Upper lobe of left lung (tissue), 6 donors: ENCODE results near the gene KCTD5. TPM values are rescaled to one million over a fixed set of nuclear protein-coding genes. Genes with fewer than 3 reads are reported as not detected.

Experiments used
- ATAC-seq, 2 donors: fragments of 200-7000 bp; cut with Tn5 transposase; one replicate each; pipeline ENCODE4 v1.9.1; 2022; ENCODE audit warnings: mild to moderate bottlenecking in 2 of 2, moderate library complexity in 2 of 2; ENCODE audit not compliant: low FRiP score in 2 of 2
- DNase-seq, 2 donors: peaks; one replicate each; pipeline ENCODE4 v3.0.0-alpha.2; 2019 to 2020
- H3K27ac ChIP-seq, 4 donors: fragments of 200-600 bp; sonication (generic); one replicate each; pipeline ENCODE4 v1.5.1; 2016 to 2019
- H3K27me3 ChIP-seq, 4 donors: fragments of 200-600 bp; sonication (generic); one replicate each; pipeline ENCODE4 v1.5.1; 2017 to 2019
- H3K36me3 ChIP-seq, 4 donors: fragments of 200-600 bp; sonication (generic); one replicate each; pipeline ENCODE4 v1.5.1; 2016 to 2019
- H3K4me1 ChIP-seq, 4 donors: fragments of 200-600 bp; sonication (generic); one replicate each; pipeline ENCODE4 v1.5.1; 2018 to 2019
- H3K4me3 ChIP-seq, 4 donors: fragments of 200-600 bp; sonication (generic); one replicate each; pipeline ENCODE4 v1.5.1; 2017 to 2019; ENCODE audit warnings: mild to moderate bottlenecking in 2 of 4, moderate library complexity in 1 of 4
- H3K9me3 ChIP-seq, 4 donors: fragments of 200-600 bp; sonication (generic); one replicate each; pipeline ENCODE4 v1.5.1; 2018 to 2019
- CTCF ChIP-seq, 6 experiments: fragments of 450-650 bp in 4 of 6; fragments of 200-600 bp in 2 of 6; sonication (generic) in 2 of 6; IDR thresholded peaks; one replicate each; pipeline ENCODE4 v1.5.1; 2016 to 2019; ENCODE audit warnings: antibody characterized with exemption in 6 of 6
- EP300 ChIP-seq, 4 donors: sonication (generic); formaldehyde crosslinking; IDR thresholded peaks; one replicate each; pipeline ENCODE4 v1.5.1; 2017; ENCODE audit warnings: antibody characterized with exemption in 4 of 4, control low read depth in 2 of 4
- POLR2A ChIP-seq, 4 donors: fragments of 450-650 bp; IDR thresholded peaks; one replicate each; pipeline ENCODE4 v1.5.1; 2016 to 2017; ENCODE audit warnings: antibody characterized with exemption in 4 of 4, mild to moderate bottlenecking in 2 of 4
- POLR2AphosphoS5 ChIP-seq, 2 donors: sonication (generic); formaldehyde crosslinking; IDR thresholded peaks; one replicate each; pipeline ENCODE4 v1.5.1; 2017; ENCODE audit warnings: antibody characterized with exemption in 2 of 2
- WGBS, 2 donors: methylation state at CpG; one replicate each; pipeline ENCODE4 v1.1.5; 2017 to 2018; 5-methylcytosine and 5-hydroxymethylcytosine counted together
- total RNA-seq, 6 donors: library from RNA; depleted of rRNA in 4 of 6; stranded (reverse); fragments of >200 nt in 4 of 6; gene quantifications; one replicate each; pipeline versions ENCODE4 v1.1.0 to v1.2.1, GENCODE V29; 2016 to 2021
- donor health status: DM: no; HTN: no; CAD: no; lungs with moderate emphysema.
- donor health status: DM: no; HTN: yes; CAD: no; lungs with severe emphysema.

KCTD5 gene
- total RNA-seq, 6 donors from 2014 or later: 25.7 to 45.5 (median 33.0) TPM

DNA sequence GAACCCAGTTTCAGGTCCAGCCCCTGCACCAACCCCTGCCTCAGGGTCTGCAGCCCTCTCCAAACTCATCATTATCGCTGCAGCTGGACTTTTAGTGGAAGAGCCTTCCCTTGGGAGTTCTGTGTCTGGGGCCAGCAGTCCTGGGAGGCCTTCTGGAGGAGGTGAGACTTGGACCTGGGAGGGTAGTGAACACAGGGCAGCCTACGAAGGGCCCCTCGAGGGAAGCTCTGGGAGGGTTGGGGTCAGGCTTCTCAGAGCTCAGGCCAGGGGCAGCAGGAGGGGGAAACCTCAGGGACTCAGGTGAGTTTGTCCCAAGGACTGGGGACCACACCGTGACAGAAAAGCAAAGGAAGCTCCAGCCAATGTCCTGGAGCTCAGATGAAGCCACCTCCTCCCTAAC lies 58.8 kb downstream of the KCTD5 start:
- Histone ChIP-seq H3K27me3 (no peaks in the 10 kb centered on the region), H3K9me3 (no peaks in the 10 kb centered on the region), H3K4me3 (no peak overlapping the region), H3K36me3 (no peaks in the 10 kb centered on the region), H3K27ac (no peak overlapping the region), H3K4me1 (no peaks in the 10 kb centered on the region)
- TF ChIP-seq CTCF (IDR thresholded peaks at IDR 0.05): no peak
- no peak for TF ChIP-seq EP300 (IDR thresholded peaks at IDR 0.05)
- TF ChIP-seq POLR2A (IDR thresholded peaks at IDR 0.05): no peak
- DNase-seq (no peak), ATAC-seq (no peak)
- WGBS, 2 donors: 95% methylated on average over 4 of the region's 4 CpGs; no CpG with 5 or more reads in 1 of the 2 donors

DNA sequence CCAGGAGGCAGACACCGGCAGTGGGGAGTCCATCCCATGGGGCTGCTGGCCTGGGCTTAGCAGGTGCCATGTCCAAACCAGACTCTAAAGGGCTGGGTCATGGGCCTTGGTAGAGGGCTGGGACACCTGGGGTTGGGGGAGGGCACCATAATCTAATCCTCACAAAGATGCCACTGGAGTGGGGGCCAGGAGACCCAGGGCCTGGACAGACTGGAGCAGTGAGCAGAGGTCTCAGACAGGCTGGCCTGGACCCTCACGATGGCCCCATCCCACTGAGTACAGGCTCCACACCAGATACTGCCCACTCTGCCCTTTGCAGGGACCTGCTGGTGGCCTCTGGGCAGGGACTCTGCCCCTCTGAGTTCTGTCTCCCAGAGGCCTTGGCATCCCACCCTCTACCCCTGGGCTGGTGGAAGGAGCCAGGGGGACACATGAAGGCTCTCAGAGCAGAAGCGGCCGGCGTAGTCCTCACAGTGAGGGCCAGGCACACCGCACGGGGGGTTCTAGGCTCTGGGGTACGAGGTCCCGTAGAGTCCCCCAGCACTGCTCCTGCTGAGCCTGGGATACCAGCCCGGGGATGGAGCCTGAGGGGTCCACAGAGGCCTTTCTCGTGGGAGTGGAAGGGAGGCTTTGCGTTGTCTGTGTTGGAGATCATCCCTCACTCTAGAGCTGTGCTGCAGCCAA lies 60.1 kb downstream of the KCTD5 start:
- no peak overlapping the region for H3K4me3 ChIP-seq
- no peaks in the 10 kb centered on the region for H3K36me3 ChIP-seq
- no peaks in the 10 kb centered on the region for H3K27me3 ChIP-seq
- no peaks in the 10 kb centered on the region for H3K9me3 ChIP-seq
- DNase-seq (no peak), ATAC-seq (no peak)
- no peak overlapping the region for H3K27ac ChIP-seq
- 94 to 98% methylated on average over 2 to 12 of the region's 12 CpGs for WGBS, 2 donors
- TF ChIP-seq POLR2AphosphoS5 (IDR thresholded peaks at IDR 0.05): no peak
- no peak for TF ChIP-seq EP300 (IDR thresholded peaks at IDR 0.05)
- no peak for TF ChIP-seq CTCF (IDR thresholded peaks at IDR 0.05)
- no peak for TF ChIP-seq POLR2A (IDR thresholded peaks at IDR 0.05)
- no peaks in the 10 kb centered on the region for H3K4me1 ChIP-seq

GRCh38 chr16:2743007-2743810 lies 60.9 kb downstream of the KCTD5 start:
- DNase-seq: no peak
- H3K9me3 ChIP-seq: no peaks in the 10 kb centered on the region
- no peak for ATAC-seq
- H3K36me3 ChIP-seq: no peaks in the 10 kb centered on the region
- WGBS, 2 donors: 80 to 87% methylated on average over 11 to 19 of the region's 19 CpGs
- H3K27me3 ChIP-seq: no peaks in the 10 kb centered on the region
- H3K4me3 ChIP-seq: no peak overlapping the region
- H3K4me1 ChIP-seq: no peaks in the 10 kb centered on the region
- no peak overlapping the region for H3K27ac ChIP-seq
- TF ChIP-seq EP300 (IDR thresholded peaks at IDR 0.05) (no peak), CTCF (IDR thresholded peaks at IDR 0.05) (no peak), POLR2A (IDR thresholded peaks at IDR 0.05) (no peak), POLR2AphosphoS5 (IDR thresholded peaks at IDR 0.05) (no peak)

GRCh38 chr16:2744711-2745110 lies 62.4 kb downstream of the KCTD5 start:
- WGBS, 2 donors: 93% methylated on average over 6 of the region's 6 CpGs
- ATAC-seq: no peak
- Histone ChIP-seq H3K27ac (no peak overlapping the region), H3K9me3 (no peaks in the 10 kb centered on the region), H3K4me3 (no peak overlapping the region), H3K36me3 (no peaks in the 10 kb centered on the region), H3K27me3 (no peaks in the 10 kb centered on the region), H3K4me1 (no peaks in the 10 kb centered on the region)
- TF ChIP-seq POLR2AphosphoS5 (IDR thresholded peaks at IDR 0.05) (no peak), CTCF (IDR thresholded peaks at IDR 0.05) (no peak), POLR2A (IDR thresholded peaks at IDR 0.05) (no peak), EP300 (IDR thresholded peaks at IDR 0.05) (no peak)
- no peak for DNase-seq
